Hindlimb muscle (tissue), 1 donor: ENCODE results near the gene SIPA1L3. TPM values are rescaled to one million over a fixed set of nuclear protein-coding genes. Genes with fewer than 3 reads are reported as not detected.
"Not testable (repeated sequence)": the region's sequence is repeated elsewhere in the genome, so short reads cannot be mapped to it uniquely, and the experiment has no call there.

Experiments
- DNase-seq: peaks from one replicate; pipeline ENCODE4 v3.0.0-alpha.2; 2013
- polyA plus RNA-seq: library from polyadenylated mRNA; unstranded; fragments of 120-200 nt; gene quantifications from one replicate; pipeline ENCODE4 v1.2.1, GENCODE V29; 2013; ENCODE audit not compliant: insufficient read length

The SIPA1L3 gene
- polyA plus RNA-seq, 1 donor, result 8.8 TPM

GRCh38 chr19:38022791-38023670, 116.0 kb downstream of the SIPA1L3 start:
- DNase-seq, result no peak

GRCh38 chr19:38023671-38024541, 116.9 kb downstream of the SIPA1L3 start:
- DNase-seq, result no peak

- DNase-seq, result no peak
Measured at GRCh38 chr19:38024992-38025908, 118.2 kb downstream of the SIPA1L3 start.

- DNase-seq, result no peak
Measured at GRCh38 chr19:38025909-38026307, 118.9 kb downstream of the SIPA1L3 start.

- DNase-seq, result no peak
Measured at GRCh38 chr19:38028913-38029510, 122.0 kb downstream of the SIPA1L3 start.

- not testable (repeated sequence) for DNase-seq
Measured at GRCh38 chr19:38030001-38030400, 123.0 kb downstream of the SIPA1L3 start.

GRCh38 chr19:38030686-38031422, 123.8 kb downstream of the SIPA1L3 start:
- no peak for DNase-seq

- DNase-seq, result no peak
Measured at GRCh38 chr19:38031423-38031770, 124.4 kb downstream of the SIPA1L3 start.

- DNase-seq, result no peak
Measured at GRCh38 chr19:38032151-38032550, 125.1 kb downstream of the SIPA1L3 start.

GRCh38 chr19:38032951-38033350, 125.9 kb downstream of the SIPA1L3 start:
- DNase-seq, result no peak

- DNase-seq, result no peak
Measured at GRCh38 chr19:38033658-38034491, 126.9 kb downstream of the SIPA1L3 start.

- no peak for DNase-seq
Measured at GRCh38 chr19:38034492-38034860, 127.5 kb downstream of the SIPA1L3 start.

- DNase-seq, result no peak
Measured at GRCh38 chr19:38035515-38036495, 128.8 kb downstream of the SIPA1L3 start.

- no peak for DNase-seq
Measured at GRCh38 chr19:38036707-38037611, 130.0 kb downstream of the SIPA1L3 start.

- DNase-seq, result no peak
Measured at GRCh38 chr19:38039966-38040365, 133.0 kb downstream of the SIPA1L3 start.

GRCh38 chr19:38042132-38042531, 135.1 kb downstream of the SIPA1L3 start:
- no peak for DNase-seq

GRCh38 chr19:38043649-38044144, 136.7 kb downstream of the SIPA1L3 start:
- DNase-seq, result no peak
